MM.1S (cell line): ENCODE results near the gene ANKRD29.

Source experiments
- DNase-seq: peaks from one replicate; pipeline ENCODE4 v3.0.0-alpha.2; 2015
- H2AFZ ChIP-seq: fragments of 300-600 bp; sonication (generic); 2 replicates; pipeline ENCODE4 v1.6.0; 2016; ENCODE audit warnings: antibody characterized with exemption, low read length
- H3F3A ChIP-seq: fragments of 300-600 bp; sonication (generic); 2 replicates; pipeline ENCODE4 v1.6.1; 2016; ENCODE audit warnings: mild to moderate bottlenecking, antibody characterized with exemption, low read length, moderate library complexity, mixed read lengths; ENCODE audit not compliant: insufficient read depth
- H3K27ac ChIP-seq: fragments of 300-600 bp; sonication (generic); 2 replicates; pipeline ENCODE4 v1.5.1; 2016; ENCODE audit warnings: mild to moderate bottlenecking, low read length
- H3K27me3 ChIP-seq: fragments of 300-600 bp; sonication (generic); replicated peaks from 2 replicates; pipeline ENCODE4 v1.6.0; 2016; ENCODE audit warnings: low read length; ENCODE audit not compliant: insufficient read depth
- H3K36me3 ChIP-seq: fragments of 300-600 bp; sonication (generic); replicated peaks from 2 replicates; pipeline ENCODE4 v1.6.1; 2016; ENCODE audit warnings: mild to moderate bottlenecking, low read length, mixed read lengths; ENCODE audit not compliant: insufficient read depth
- H3K4me1 ChIP-seq: fragments of 300-600 bp; sonication (generic); 2 replicates; pipeline ENCODE4 v1.6.1; 2016; ENCODE audit warnings: low read length, mixed read lengths
- H3K4me2 ChIP-seq: fragments of 300-600 bp; sonication (generic); 2 replicates; pipeline ENCODE4 v1.6.0; 2016; ENCODE audit warnings: low read depth, low read length
- H3K4me3 ChIP-seq: fragments of 300-600 bp; sonication (generic); 2 replicates; pipeline ENCODE4 v1.5.1; 2016; ENCODE audit warnings: low read length, mixed read lengths
- H3K79me2 ChIP-seq: fragments of 300-600 bp; sonication (generic); 2 replicates; pipeline ENCODE4 v1.6.1; 2016; ENCODE audit warnings: mixed run types, low read length, mixed read lengths
- H3K9ac ChIP-seq: fragments of 300-600 bp; sonication (generic); 2 replicates; pipeline ENCODE4 v1.6.1; 2016; ENCODE audit warnings: low read length, mixed read lengths
- H3K9me2 ChIP-seq: fragments of 300-600 bp; sonication (generic); replicated peaks from 2 replicates; pipeline ENCODE4 v1.6.1; 2016; ENCODE audit warnings: mild to moderate bottlenecking, low read length, mixed read lengths; ENCODE audit not compliant: insufficient read depth
- H3K9me3 ChIP-seq: fragments of 300-600 bp; sonication (generic); replicated peaks from 2 replicates; pipeline ENCODE4 v1.6.1; 2016; ENCODE audit warnings: mild to moderate bottlenecking, low read length, mixed read lengths; ENCODE audit not compliant: insufficient read depth
- H4K20me1 ChIP-seq: fragments of 300-600 bp; sonication (generic); 2 replicates; pipeline ENCODE4 v1.6.1; 2016; ENCODE audit warnings: mild to moderate bottlenecking, low read length, moderate library complexity, mixed read lengths; ENCODE audit not compliant: insufficient read depth
- CTCF ChIP-seq: fragments of 300-600 bp; sonication (generic); IDR thresholded peaks from 2 replicates; pipeline ENCODE4 v1.5.1; 2016; ENCODE audit warnings: antibody characterized with exemption, low read length, mixed read lengths
- EZH2 ChIP-seq: fragments of 300-600 bp; sonication (generic); optimal IDR thresholded peaks from 2 replicates; pipeline ENCODE3; 2017; ENCODE audit warnings: low read depth, mild to moderate bottlenecking, antibody characterized with exemption, low read length, mixed read lengths
- EZH2phosphoT487 ChIP-seq: fragments of 300-600 bp; sonication (generic); IDR thresholded peaks from 2 replicates; pipeline ENCODE4 v1.6.1; 2018; ENCODE audit warnings: antibody characterized with exemption, low read length

ANKRD29 gene

GRCh38 chr18:23635283-23636070 lies 27.2 kb downstream of the ANKRD29 start:
- no peak overlapping the region for H3K9ac ChIP-seq
- H3K27ac ChIP-seq = no peak overlapping the region
- no peaks in the 10 kb centered on the region for H3K79me2 ChIP-seq
- no peak overlapping the region for H3K4me2 ChIP-seq
- no peaks in the 10 kb centered on the region for H3K9me2 ChIP-seq
- H3K9me3 ChIP-seq = no peaks in the 10 kb centered on the region
- no peak overlapping the region for H2AFZ ChIP-seq
- DNase-seq = peak; percentile 13
- no peaks in the 10 kb centered on the region for H3K4me1 ChIP-seq
- H4K20me1 ChIP-seq = no peaks in the 10 kb centered on the region
- H3K27me3 ChIP-seq = no peaks in the 10 kb centered on the region
- TF ChIP-seq EZH2phosphoT487 (no peak), EZH2 (no peak), CTCF (no peak)
- H3F3A ChIP-seq = no peaks in the 10 kb centered on the region
- no peak overlapping the region for H3K4me3 ChIP-seq
- H3K36me3 ChIP-seq = no peaks in the 10 kb centered on the region

GRCh38 chr18:23634692-23635091 lies 28.0 kb downstream of the ANKRD29 start:
- Histone ChIP-seq H2AFZ (no peak overlapping the region), H4K20me1 (no peaks in the 10 kb centered on the region), H3K36me3 (no peaks in the 10 kb centered on the region), H3K9me2 (no peaks in the 10 kb centered on the region), H3K4me1 (no peaks in the 10 kb centered on the region; the same call in 1 of the 2 replicates), H3F3A (no peaks in the 10 kb centered on the region), H3K9me3 (no peaks in the 10 kb centered on the region), H3K4me3 (no peak overlapping the region), H3K79me2 (no peaks in the 10 kb centered on the region), H3K4me2 (no peak overlapping the region), H3K9ac (no peak overlapping the region), H3K27me3 (no peaks in the 10 kb centered on the region), H3K27ac (no peak overlapping the region)
- no peak for DNase-seq
- TF ChIP-seq CTCF (no peak), EZH2 (no peak), EZH2phosphoT487 (no peak)

- Histone ChIP-seq H4K20me1 (no peaks in the 10 kb centered on the region), H3K4me1 (peaks cover 4% of the 10 kb centered on the region; the same call in 1 of the 2 replicates), H3K4me2 (no peak overlapping the region), H3K9me3 (no peaks in the 10 kb centered on the region), H3K36me3 (no peaks in the 10 kb centered on the region), H3K27ac (no peak overlapping the region), H3K9me2 (no peaks in the 10 kb centered on the region), H2AFZ (no peak overlapping the region), H3K79me2 (no peaks in the 10 kb centered on the region), H3K27me3 (no peaks in the 10 kb centered on the region), H3K9ac (no peak overlapping the region), H3K4me3 (no peak overlapping the region), H3F3A (no peaks in the 10 kb centered on the region)
- TF ChIP-seq CTCF = no peak
- no peak for TF ChIP-seq EZH2
- no peak for DNase-seq
These were observed 30.1 kb downstream of the ANKRD29 start for GRCh38 chr18:23632615-23633014.
